H9 (cell line): Measurements from ENCODE around the gene FBXO42. TPM values are rescaled to one million over a fixed set of nuclear protein-coding genes. Genes with fewer than 3 reads are reported as not detected.

Experiments used
- DNase-seq: peaks from one replicate; pipeline ENCODE4 v3.0.0-alpha.2; 2017
- H2AFZ ChIP-seq: one replicate; pipeline ENCODE4 v1.6.1; 2013; ENCODE audit warnings: mild to moderate bottlenecking, low read length, control low read depth, moderate library complexity
- H2AK5ac ChIP-seq: 2 replicates; pipeline ENCODE4 v1.6.1; 2013; ENCODE audit warnings: low read length, control low read depth, mixed read lengths; ENCODE audit not compliant: insufficient read length
- H2BK120ac ChIP-seq: one replicate; pipeline ENCODE4 v1.6.1; 2013; ENCODE audit warnings: low read depth, mild to moderate bottlenecking, low read length, control low read depth, inconsistent platforms; ENCODE audit not compliant: poor library complexity, severe bottlenecking
- H2BK12ac ChIP-seq: 2 replicates; pipeline ENCODE4 v1.6.1; 2013; ENCODE audit warnings: low read length, control low read depth, mixed read lengths, low read depth; ENCODE audit not compliant: insufficient read length
- H2BK15ac ChIP-seq: 2 replicates; pipeline ENCODE4 v1.6.1; 2013; ENCODE audit warnings: low read depth, low read length, control low read depth
- H2BK20ac ChIP-seq: one replicate; pipeline ENCODE4 v1.6.1; 2013; ENCODE audit warnings: low read depth, mild to moderate bottlenecking, low read length, control low read depth, inconsistent platforms; ENCODE audit not compliant: poor library complexity, severe bottlenecking
- H2BK5ac ChIP-seq: 2 replicates; pipeline ENCODE4 v1.6.1; 2013; ENCODE audit warnings: low read length, control low read depth, mixed read lengths; ENCODE audit not compliant: insufficient read length
- H3K14ac ChIP-seq: 2 replicates; pipeline ENCODE4 v1.6.1; 2013; ENCODE audit warnings: low read length, control low read depth; ENCODE audit not compliant: insufficient read depth
- H3K18ac ChIP-seq: 2 replicates; pipeline ENCODE4 v1.6.1; 2013; ENCODE audit warnings: low read depth, mild to moderate bottlenecking, mixed read lengths, low read length, control low read depth; ENCODE audit not compliant: insufficient read length
- H3K23ac ChIP-seq: 2 replicates; pipeline ENCODE4 v1.6.1; 2013; ENCODE audit warnings: low read length, control low read depth, mixed read lengths, low read depth; ENCODE audit not compliant: insufficient read length
- H3K23me2 ChIP-seq: 2 replicates; pipeline ENCODE4 v1.6.1; 2013; ENCODE audit warnings: low read depth, mild to moderate bottlenecking, mixed read lengths, low read length, control low read depth; ENCODE audit not compliant: insufficient read length, poor library complexity, severe bottlenecking
- H3K27ac ChIP-seq: 2 replicates; pipeline ENCODE4 v1.5.1; 2013; ENCODE audit warnings: low read length, control low read depth, mixed read lengths, low read depth; ENCODE audit not compliant: insufficient read length
- H3K27me3 ChIP-seq: 2 replicates; pipeline ENCODE4 v1.6.1; 2013; ENCODE audit warnings: low read length, control low read depth, inconsistent platforms; ENCODE audit not compliant: insufficient read depth
- H3K4ac ChIP-seq: 2 replicates; pipeline ENCODE4 v1.6.1; 2013; ENCODE audit warnings: low read depth, mild to moderate bottlenecking, control low read depth, inconsistent platforms, low read length, moderate library complexity
- H3K4me1 ChIP-seq: 2 replicates; pipeline ENCODE4 v1.6.1; 2013; ENCODE audit warnings: low read length, control low read depth, inconsistent platforms; ENCODE audit not compliant: insufficient read depth
- H3K4me2 ChIP-seq: 2 replicates; pipeline ENCODE4 v1.6.1; 2013; ENCODE audit warnings: low read length, control low read depth, mixed read lengths; ENCODE audit not compliant: insufficient read length, insufficient read depth
- H3K56ac ChIP-seq: 2 replicates; pipeline ENCODE4 v1.6.1; 2013; ENCODE audit warnings: low read depth, mild to moderate bottlenecking, mixed read lengths, low read length, control low read depth; ENCODE audit not compliant: insufficient read length
- H3K79me1 ChIP-seq: 2 replicates; pipeline ENCODE4 v1.6.1; 2013; ENCODE audit warnings: low read depth, mild to moderate bottlenecking, moderate library complexity, low read length, control low read depth, inconsistent platforms; ENCODE audit not compliant: insufficient read depth, poor library complexity, severe bottlenecking
- H3K79me2 ChIP-seq: 2 replicates; pipeline ENCODE4 v1.6.1; 2013; ENCODE audit warnings: low read length, control low read depth, inconsistent platforms; ENCODE audit not compliant: insufficient read depth
- H3K9ac ChIP-seq: 2 replicates; pipeline ENCODE4 v1.6.1; 2013; ENCODE audit warnings: low read length, control low read depth, mixed read lengths; ENCODE audit not compliant: insufficient read length; ENCODE audit errors: extremely low read depth
- H3K9me3 ChIP-seq: one replicate; pipeline ENCODE4 v1.6.1; 2013; ENCODE audit warnings: low read depth, low read length, inconsistent platforms; ENCODE audit not compliant: control insufficient read depth
- H3T11ph ChIP-seq: one replicate; pipeline ENCODE4 v1.6.1; 2013; ENCODE audit warnings: mild to moderate bottlenecking, low read length, control low read depth, inconsistent platforms
- H4K20me1 ChIP-seq: one replicate; pipeline ENCODE4 v1.6.1; 2013; ENCODE audit not compliant: control insufficient read depth, insufficient read length, insufficient read depth
- H4K5ac ChIP-seq: 2 replicates; pipeline ENCODE4 v1.6.1; 2013; ENCODE audit warnings: low read depth, mild to moderate bottlenecking, mixed read lengths, low read length, control low read depth; ENCODE audit not compliant: insufficient read length
- H4K8ac ChIP-seq: replicated peaks from 2 replicates; pipeline ENCODE4 v1.6.1; 2013; ENCODE audit warnings: low read length, control low read depth, mixed read lengths, low read depth; ENCODE audit not compliant: insufficient read length
- H4K91ac ChIP-seq: 2 replicates; pipeline ENCODE4 v1.6.1; 2013; ENCODE audit warnings: low read depth, mild to moderate bottlenecking, moderate library complexity, mixed read lengths, low read length, control low read depth; ENCODE audit not compliant: insufficient read length
- H3K27ac Mint-ChIP-seq, 3 experiments: 2 replicates in 2 of 3; 3 replicates in 1 of 3; pipeline ENCODE4 v1.8.0; 2020 to 2021; ENCODE audit warnings: mixed read lengths in 3 of 3, mild to moderate bottlenecking in 1 of 3, moderate library complexity in 1 of 3
- H3K27me3 Mint-ChIP-seq: 2 replicates; pipeline ENCODE4 v1.8.0; 2021; ENCODE audit warnings: low read depth, mild to moderate bottlenecking, moderate library complexity, mixed read lengths
- H3K36me3 Mint-ChIP-seq, 3 experiments: 2 replicates in 2 of 3; 3 replicates in 1 of 3; pipeline ENCODE4 v1.8.0; 2020 to 2021; ENCODE audit warnings: low read depth in 3 of 3, mixed read lengths in 3 of 3; ENCODE audit not compliant: insufficient read depth in 1 of 3
- H3K4me1 Mint-ChIP-seq, 2 experiments: 2 replicates each; pipeline ENCODE4 v1.8.0; 2020; ENCODE audit warnings: mixed read lengths in 2 of 2
- H3K4me3 Mint-ChIP-seq, 2 experiments: 2 replicates in 1 of 2; 3 replicates in 1 of 2; pipeline ENCODE4 v1.8.0; 2020 to 2021; ENCODE audit warnings: mild to moderate bottlenecking in 2 of 2, mixed read lengths in 2 of 2, moderate library complexity in 1 of 2
- H3K9me3 Mint-ChIP-seq, 2 experiments: 2 replicates in 1 of 2; 3 replicates in 1 of 2; pipeline ENCODE4 v1.8.0; 2020; ENCODE audit warnings: mild to moderate bottlenecking in 2 of 2, mixed read lengths in 2 of 2, moderate library complexity in 1 of 2
- CTCF ChIP-seq: fragments of 200-600 bp; sonication (generic); conservative IDR thresholded peaks from 3 replicates; pipeline ENCODE4 v1.8.0; 2021; ENCODE audit warnings: antibody characterized with exemption, mild to moderate bottlenecking
- WGBS: extraction: QIAGEN DNeasy Blood & Tissue Kit; methylation state at CpG from one replicate; pipeline ENCODE4 v1.1.7; 2013; ENCODE audit warnings: missing lambda C conversion rate, low lambda C conversion rate, mixed read lengths; ENCODE audit not compliant: insufficient read length; ENCODE audit errors: extremely low coverage; 5-methylcytosine and 5-hydroxymethylcytosine counted together
- total RNA-seq: library from RNA; stranded (reverse); gene quantifications from 2 replicates; pipeline ENCODE4 v1.2.1, GENCODE V29; 2021

The FBXO42 gene
- total RNA-seq, 1 experiment from 2014 or later: 17.4 TPM

- Histone ChIP-seq H3K23me2 (no peaks in the 10 kb centered on the region), H3K27ac (no peak overlapping the region), H2AFZ (no peak overlapping the region), H3K27me3 (no peaks in the 10 kb centered on the region), H3K23ac (no peak overlapping the region), H3K79me2 (peaks cover 3% of the 10 kb centered on the region; the same call in 1 of the 2 replicates), H2BK5ac (no peak overlapping the region), H4K5ac (no peak overlapping the region), H3K4ac (no peak overlapping the region), H3K14ac (no peak overlapping the region), H3T11ph (no peak overlapping the region), H2BK120ac (no peak overlapping the region), H4K91ac (no peak overlapping the region), H4K20me1 (no peaks in the 10 kb centered on the region), H3K56ac (no peak overlapping the region), H3K4me2 (no peak overlapping the region), H3K79me1 (peaks cover 8% of the 10 kb centered on the region), H3K9ac (no peak overlapping the region), H3K18ac (no peak overlapping the region), H3K4me1 (0 out of 2 replicates have a peak, but pooled peaks cover 4% of the 10 kb centered on the region), H2BK20ac (no peak overlapping the region), H3K9me3 (no peaks in the 10 kb centered on the region), H2BK12ac (no peak overlapping the region), H2AK5ac (no peak overlapping the region), H2BK15ac (no peak overlapping the region), H4K8ac (no peak overlapping the region)
- WGBS: 100% methylated on average over 1 of the region's 5 CpGs
- Mint-ChIP-seq H3K4me1 (peaks cover 7 to 8% of the 10 kb centered on the region in 2 experiments), H3K36me3 (peaks cover 0 to 3% (median 0%) of the 10 kb centered on the region in 3 experiments; a peak in 2 of 7 replicates), H3K27me3 (no peaks in the 10 kb centered on the region), H3K4me3 (no peak overlapping the region), H3K27ac (no peak overlapping the region), H3K9me3 (no peaks in the 10 kb centered on the region)
- no peak for DNase-seq
- TF ChIP-seq CTCF: no peak
Observed at GRCh38 chr1:16338961-16339360, 13.3 kb downstream of the FBXO42 start.
